GM23338 (cell line): ENCODE measurements around the gene MED13L.

Experiments
- CREB1 ChIP-seq: fragments of 250-450 bp; sonication (Bioruptor Pico); IDR thresholded peaks from 2 replicates; pipeline ENCODE4 v1.5.0; 2020; ENCODE audit warnings: low read depth, mild to moderate bottlenecking, moderate library complexity
- CTCF ChIP-seq, 2 experiments: fragments of 200-600 bp in 1 of 2; sonication (generic) in 1 of 2; conservative IDR thresholded peaks; 2 replicates each; pipeline versions ENCODE4 v1.5.1 to v1.6.1; 2016 to 2017; ENCODE audit warnings: antibody characterized with exemption in 2 of 2, low read depth in 2 of 2, mild to moderate bottlenecking in 2 of 2, moderate library complexity in 1 of 2
- ETS1 ChIP-seq: IDR thresholded peaks from 2 replicates; pipeline ENCODE4 v1.6.1; 2016; ENCODE audit warnings: antibody characterized with exemption
- EZH2 ChIP-seq: fragments of 200-600 bp; sonication (generic); IDR thresholded peaks from one replicate; pipeline ENCODE4 v1.8.0; 2017; ENCODE audit warnings: antibody characterized with exemption, mild to moderate bottlenecking, low read depth; ENCODE audit not compliant: unreplicated experiment
- EZH2phosphoT487 ChIP-seq: fragments of 200-600 bp; sonication (generic); IDR thresholded peaks from one replicate; pipeline ENCODE4 v1.8.1; 2018; ENCODE audit warnings: antibody characterized with exemption; ENCODE audit not compliant: unreplicated experiment
- JUNB ChIP-seq: IDR thresholded peaks from one replicate; pipeline ENCODE4 v1.6.1; 2016; ENCODE audit warnings: antibody characterized with exemption; ENCODE audit not compliant: unreplicated experiment
- POLR2AphosphoS5 ChIP-seq: IDR thresholded peaks from 2 replicates; pipeline ENCODE4 v1.6.1; 2016; ENCODE audit warnings: antibody characterized with exemption, low read depth
- REST ChIP-seq: IDR thresholded peaks from one replicate; pipeline ENCODE4 v1.6.1; 2018; ENCODE audit warnings: antibody characterized with exemption; ENCODE audit not compliant: unreplicated experiment
- STAT1 ChIP-seq: IDR thresholded peaks from one replicate; pipeline ENCODE4 v1.6.1; 2016; ENCODE audit warnings: antibody characterized with exemption; ENCODE audit not compliant: unreplicated experiment
- ZNF114 ChIP-seq: fragments of 250-450 bp; sonication (Bioruptor Pico); IDR thresholded peaks from 2 replicates; pipeline ENCODE4 v1.5.0; 2020; ENCODE audit warnings: mild to moderate bottlenecking, moderate library complexity

- TF ChIP-seq EZH2phosphoT487 = no peak
- TF ChIP-seq CREB1 = no peak
- no peak for TF ChIP-seq CTCF (conservative IDR thresholded peaks at IDR 0.05; ENCODE audit: low read depth in 2 of 2)
- no peak for TF ChIP-seq POLR2AphosphoS5
- TF ChIP-seq EZH2 = no peak
- no peak for TF ChIP-seq REST
- TF ChIP-seq ETS1 = no peak
- TF ChIP-seq JUNB = no peak
- no peak for TF ChIP-seq ZNF114 (CRISPR knock-in tag)
- no peak for TF ChIP-seq STAT1
These were observed 139.1 kb downstream of the MED13L start for GRCh38 chr12:116138364-116138763.
